Activated naive CD8-positive, alpha-beta T cell (primary cell): ENCODE data around the gene TPST2.

Source experiments
- H3K27ac Mint-ChIP-seq: one replicate; pipeline ENCODE4 v1.8.0; 2021; ENCODE audit warnings: mixed read lengths
- H3K27me3 Mint-ChIP-seq: one replicate; pipeline ENCODE4 v1.8.0; 2021; ENCODE audit warnings: mixed read lengths
- H3K36me3 Mint-ChIP-seq: one replicate; pipeline ENCODE4 v1.8.0; 2021; ENCODE audit warnings: mixed read lengths
- H3K4me1 Mint-ChIP-seq: one replicate; pipeline ENCODE4 v1.8.0; 2021; ENCODE audit warnings: low read depth, mixed read lengths
- H3K4me3 Mint-ChIP-seq: one replicate; pipeline ENCODE4 v1.8.0; 2021; ENCODE audit warnings: mild to moderate bottlenecking, mixed read lengths
- H3K9me3 Mint-ChIP-seq: one replicate; pipeline ENCODE4 v1.8.0; 2021; ENCODE audit warnings: low read depth, mixed read lengths

TPST2 gene

DNA sequence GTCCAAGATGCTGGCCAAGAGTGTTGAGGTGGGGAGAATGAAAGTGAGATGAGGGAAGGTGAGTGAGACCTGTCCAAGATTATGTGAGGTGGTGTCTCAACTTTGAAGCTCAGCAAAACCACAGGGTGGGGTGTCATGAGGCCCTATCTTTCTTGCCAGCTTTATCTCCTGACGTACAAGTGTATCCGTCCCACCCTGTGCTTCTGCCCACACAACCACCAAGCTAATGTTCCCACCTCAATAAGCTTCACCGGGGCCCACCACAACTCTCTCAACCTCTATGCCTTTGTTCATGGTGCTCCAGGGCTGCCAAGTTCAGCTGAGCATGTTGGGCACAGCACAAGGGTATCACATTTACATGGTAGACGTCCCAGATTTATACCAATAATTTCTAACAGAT is 7.1 kb upstream of the TPST2 start:
- Mint-ChIP-seq H3K36me3 (no peaks in the 10 kb centered on the region), H3K4me3 (peak overlapping the region; percentile 28), H3K27me3 (no peaks in the 10 kb centered on the region), H3K9me3 (no peaks in the 10 kb centered on the region), H3K4me1 (peaks cover 67% of the 10 kb centered on the region), H3K27ac (peak overlapping the region; percentile 70)

DNA sequence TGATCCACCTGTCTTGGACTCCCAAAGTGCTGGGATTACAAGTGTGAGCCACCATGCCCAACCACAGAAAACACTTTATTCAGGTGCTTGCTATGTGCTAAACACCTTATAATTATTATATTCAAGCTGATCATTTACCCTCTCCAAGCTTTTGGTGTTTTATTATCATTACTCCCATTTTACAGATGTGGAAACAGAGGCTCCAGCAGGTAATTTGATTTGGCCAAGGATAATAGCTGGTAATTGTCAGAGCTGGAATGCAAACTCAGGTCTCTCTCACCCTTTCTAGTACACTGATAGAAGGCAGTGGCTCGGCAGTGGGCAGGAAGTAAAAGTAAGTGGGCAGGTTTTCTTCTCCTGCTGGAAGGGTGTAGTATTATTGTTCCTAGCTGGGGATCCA is 3.8 kb upstream of the TPST2 start:
- H3K4me1 Mint-ChIP-seq = peaks cover 66% of the 10 kb centered on the region
- H3K9me3 Mint-ChIP-seq = no peaks in the 10 kb centered on the region
- H3K27me3 Mint-ChIP-seq = no peaks in the 10 kb centered on the region
- H3K4me3 Mint-ChIP-seq = peak overlapping the region; percentile 54
- no peaks in the 10 kb centered on the region for H3K36me3 Mint-ChIP-seq
- H3K27ac Mint-ChIP-seq = peak overlapping the region; percentile 78

DNA sequence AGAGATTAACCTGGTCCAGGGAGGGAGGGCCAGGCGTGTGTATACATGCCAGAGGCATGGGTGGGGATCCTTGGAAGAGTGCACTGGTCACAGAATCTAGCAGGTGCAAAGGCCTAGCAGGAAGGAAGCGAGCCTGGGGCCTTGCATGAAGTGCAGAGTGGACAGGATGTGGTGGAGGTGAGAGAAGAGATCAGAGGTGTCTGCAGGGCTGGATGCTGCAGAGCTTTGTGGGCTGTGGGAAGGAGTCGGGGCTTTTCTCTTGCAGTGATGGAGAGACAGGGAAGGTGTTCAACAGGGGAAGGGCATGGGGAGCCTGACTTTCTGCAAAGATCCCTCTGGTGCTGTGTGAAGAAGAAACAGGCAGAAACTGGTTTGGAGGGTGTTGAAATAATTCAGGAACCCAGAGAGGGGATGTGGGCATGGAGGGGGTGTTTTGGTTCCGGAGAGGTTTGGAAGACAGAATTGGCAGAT is 2.5 kb upstream of the TPST2 start:
- peak overlapping the region; percentile 24 for H3K27ac Mint-ChIP-seq
- H3K36me3 Mint-ChIP-seq = peaks cover 3% of the 10 kb centered on the region
- no peaks in the 10 kb centered on the region for H3K27me3 Mint-ChIP-seq
- H3K4me3 Mint-ChIP-seq = peak overlapping the region; percentile 11
- no peaks in the 10 kb centered on the region for H3K9me3 Mint-ChIP-seq
- peaks cover 65% of the 10 kb centered on the region for H3K4me1 Mint-ChIP-seq

DNA sequence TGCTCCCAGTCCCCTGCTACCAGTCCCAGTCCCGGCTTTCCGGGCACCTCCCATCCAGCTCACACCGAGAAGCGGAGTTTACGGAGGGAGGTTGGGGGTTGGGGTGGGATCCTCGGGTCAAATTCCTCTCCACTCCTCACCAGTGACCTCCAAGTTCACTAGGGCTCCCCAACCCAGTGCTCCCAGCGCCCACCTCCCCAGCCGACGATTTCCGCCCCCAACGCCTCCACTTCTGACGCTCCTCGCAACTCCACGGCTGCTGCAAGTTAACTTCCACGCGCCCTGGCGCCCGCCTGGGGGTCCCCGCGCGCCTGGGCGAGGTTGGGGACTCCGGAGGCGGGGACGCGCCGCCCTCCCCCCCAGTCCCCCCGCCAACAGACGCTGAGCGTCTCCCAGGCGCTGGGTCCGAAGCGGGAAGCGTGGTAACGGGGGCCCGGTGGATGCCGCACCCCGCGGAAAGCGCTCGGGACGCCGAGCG is 526 bp downstream of the TPST2 start:
- peak overlapping the region; percentile 91 for H3K4me3 Mint-ChIP-seq
- H3K4me1 Mint-ChIP-seq = peaks cover 73% of the 10 kb centered on the region
- no peaks in the 10 kb centered on the region for H3K9me3 Mint-ChIP-seq
- H3K27me3 Mint-ChIP-seq = no peaks in the 10 kb centered on the region
- H3K27ac Mint-ChIP-seq = peak overlapping the region; percentile 89
- H3K36me3 Mint-ChIP-seq = peaks cover 3% of the 10 kb centered on the region

DNA sequence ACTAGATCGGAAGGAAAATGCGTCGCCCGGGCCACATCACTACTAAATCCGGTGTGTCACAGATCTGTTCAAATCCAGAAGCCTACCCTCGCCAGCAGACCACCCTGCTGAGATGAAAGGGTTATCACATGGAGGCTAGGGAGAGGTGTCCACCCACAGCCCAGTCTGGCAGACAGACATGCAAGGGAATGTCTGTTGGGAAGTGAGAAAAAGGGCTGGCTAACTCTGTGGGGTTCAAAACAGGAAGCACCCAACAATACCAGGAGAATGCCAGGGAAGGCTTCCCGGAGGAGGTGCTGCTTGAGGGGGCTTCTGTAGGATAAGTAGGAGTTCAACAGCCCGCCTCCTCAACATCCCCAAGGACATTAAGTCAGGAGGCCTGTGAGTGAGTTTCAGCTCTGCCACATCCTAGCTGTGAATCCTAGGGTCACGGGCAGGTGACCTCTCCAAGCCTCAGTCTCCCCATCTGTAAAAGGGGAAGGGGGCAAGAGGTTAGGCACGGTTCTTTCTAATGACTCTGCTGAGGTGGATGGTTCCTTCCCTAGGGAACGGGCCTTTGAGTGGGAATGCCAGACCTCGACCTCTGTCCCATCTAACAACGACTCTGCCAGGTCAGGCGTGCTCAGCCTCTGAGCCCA is 1.1 kb downstream of the TPST2 start:
- no peaks in the 10 kb centered on the region for H3K27me3 Mint-ChIP-seq
- H3K4me1 Mint-ChIP-seq = peaks cover 73% of the 10 kb centered on the region
- H3K27ac Mint-ChIP-seq = peak overlapping the region; percentile 89
- no peaks in the 10 kb centered on the region for H3K9me3 Mint-ChIP-seq
- peaks cover 3% of the 10 kb centered on the region for H3K36me3 Mint-ChIP-seq
- H3K4me3 Mint-ChIP-seq = peak overlapping the region; percentile 91

DNA sequence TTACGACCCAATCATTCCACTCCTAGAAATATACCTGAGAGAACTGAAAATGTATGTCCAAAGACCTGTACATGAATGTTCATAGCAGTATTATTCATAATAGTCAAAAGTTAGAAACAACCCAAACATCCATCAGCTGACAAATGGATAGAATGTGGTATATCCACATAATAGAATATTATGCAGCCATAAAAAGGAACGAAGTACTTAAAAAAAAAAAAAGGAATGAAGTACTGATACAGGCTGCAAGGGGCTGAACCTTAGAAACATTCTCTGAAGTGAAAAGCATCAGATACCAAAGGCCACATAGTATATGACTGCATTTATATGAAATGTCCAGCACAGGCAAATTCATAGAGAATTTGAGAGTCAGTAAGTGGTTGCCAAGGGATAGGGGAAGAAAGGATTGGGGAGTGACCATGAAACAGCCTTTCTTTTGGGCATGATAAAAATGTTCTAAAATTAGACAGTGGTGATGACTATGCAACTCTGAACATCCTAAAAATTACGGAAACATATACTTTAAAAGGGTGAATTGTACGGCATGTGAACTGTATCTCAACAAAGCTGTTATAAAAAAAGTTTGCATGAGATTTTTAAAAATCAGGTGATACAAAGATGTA is 1.8 kb downstream of the TPST2 start:
- Mint-ChIP-seq H3K4me3 (peak overlapping the region; percentile 91), H3K4me1 (peaks cover 71% of the 10 kb centered on the region), H3K27ac (peak overlapping the region; percentile 89), H3K36me3 (peaks cover 3% of the 10 kb centered on the region), H3K9me3 (no peaks in the 10 kb centered on the region), H3K27me3 (no peaks in the 10 kb centered on the region)

DNA sequence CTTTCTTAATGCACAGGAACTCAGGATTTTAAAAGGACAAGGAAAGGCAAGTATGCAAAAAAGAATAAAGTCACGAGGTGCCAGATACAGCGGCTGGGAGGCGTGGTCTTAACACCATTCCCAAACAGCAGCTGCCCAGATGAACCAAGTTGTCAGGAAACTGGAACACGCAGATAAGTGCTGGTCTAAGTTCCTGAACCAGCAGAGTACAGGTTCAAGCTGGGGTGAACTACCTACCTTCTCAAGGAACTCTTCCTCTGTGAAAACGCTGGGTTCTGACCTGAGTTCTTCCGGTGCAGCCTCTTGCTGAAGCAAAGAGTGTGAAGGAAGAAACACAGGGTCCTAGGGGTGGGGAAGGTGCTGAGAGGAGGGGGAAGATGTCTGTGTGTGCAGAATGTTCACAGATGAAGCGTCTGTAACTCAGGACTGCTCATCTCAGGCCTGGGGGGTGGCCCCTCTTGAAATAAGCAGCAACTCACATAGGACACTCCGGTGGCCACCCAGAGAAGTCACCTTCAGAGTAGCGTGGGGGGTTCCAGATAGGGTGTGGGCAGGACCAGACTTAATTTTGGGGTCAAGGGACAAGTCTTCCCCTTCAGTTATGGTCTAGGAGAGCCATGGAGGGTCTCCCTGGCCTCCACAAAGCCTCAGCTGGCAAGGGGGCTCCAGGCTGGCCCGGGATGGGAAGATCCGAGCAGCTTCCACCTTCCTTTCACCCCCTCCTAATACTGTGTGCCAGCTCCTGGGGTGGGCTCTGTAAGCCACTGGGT is 3.2 kb downstream of the TPST2 start:
- H3K36me3 Mint-ChIP-seq = peaks cover 3% of the 10 kb centered on the region
- H3K9me3 Mint-ChIP-seq = no peaks in the 10 kb centered on the region
- no peaks in the 10 kb centered on the region for H3K27me3 Mint-ChIP-seq
- peaks cover 62% of the 10 kb centered on the region for H3K4me1 Mint-ChIP-seq
- H3K27ac Mint-ChIP-seq = peak overlapping the region; percentile 78
- H3K4me3 Mint-ChIP-seq = peak overlapping the region; percentile 77

DNA sequence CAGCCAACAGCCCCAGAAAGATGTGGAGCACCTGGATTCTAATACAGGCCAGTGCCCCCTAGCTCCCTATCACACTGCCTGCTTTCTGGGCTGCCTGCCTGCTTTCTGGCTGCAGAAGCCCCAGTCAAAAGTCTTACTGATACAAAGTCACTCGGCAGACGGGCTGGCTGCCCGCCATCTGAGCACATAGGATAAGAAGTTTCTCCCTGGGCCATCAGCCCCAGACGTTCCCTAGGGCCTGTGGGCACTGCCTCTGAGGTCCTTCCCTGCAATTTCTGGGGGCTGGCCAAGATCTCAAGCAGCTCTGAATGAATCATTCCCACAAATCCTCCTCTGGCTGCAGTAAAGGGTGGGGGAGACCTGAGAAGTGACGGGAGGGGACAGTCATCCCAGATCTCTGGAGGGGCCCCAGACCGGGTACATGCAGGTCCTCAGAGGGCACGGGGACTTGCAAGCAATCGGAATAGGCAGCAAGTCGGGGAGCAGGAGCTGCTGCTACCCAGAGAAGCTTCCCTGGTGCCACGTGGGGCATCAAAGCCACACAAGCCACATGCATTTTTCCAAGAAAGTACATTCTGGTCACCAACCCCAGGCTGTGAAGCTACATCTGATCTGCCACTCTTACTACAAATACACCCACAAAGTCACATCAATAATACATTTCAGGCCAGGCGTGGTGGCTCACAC is 4.7 kb downstream of the TPST2 start:
- H3K4me1 Mint-ChIP-seq = peaks cover 70% of the 10 kb centered on the region

DNA sequence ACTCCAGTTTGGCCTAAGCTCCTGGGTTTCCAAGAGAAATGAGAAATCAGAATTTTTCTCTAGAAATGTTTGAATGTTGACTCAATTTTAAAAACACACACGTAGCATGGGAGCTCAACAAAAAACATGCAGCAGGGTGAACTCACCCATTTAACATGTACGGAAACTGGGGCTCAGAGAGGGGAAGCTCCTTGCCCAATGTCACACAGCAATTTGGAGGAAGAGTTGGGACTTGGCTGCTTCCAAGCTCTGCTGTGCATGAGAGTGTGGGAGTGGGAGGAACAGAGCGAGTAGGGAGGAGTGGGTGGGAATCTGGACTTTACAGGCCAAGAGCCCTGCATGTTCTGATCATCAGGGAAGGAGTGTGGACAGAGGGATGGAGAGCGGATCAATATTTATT is 5.9 kb downstream of the TPST2 start:
- no peak overlapping the region for H3K4me3 Mint-ChIP-seq
- H3K36me3 Mint-ChIP-seq = peaks cover 3% of the 10 kb centered on the region
- H3K27ac Mint-ChIP-seq = no peak overlapping the region
- no peaks in the 10 kb centered on the region for H3K9me3 Mint-ChIP-seq
- no peaks in the 10 kb centered on the region for H3K27me3 Mint-ChIP-seq
- H3K4me1 Mint-ChIP-seq = peaks cover 81% of the 10 kb centered on the region

More for the DNA sequence above, 4.7 kb downstream of the TPST2 start:
- Mint-ChIP-seq H3K27me3 (no peaks in the 10 kb centered on the region), H3K4me3 (peak overlapping the region; percentile 49), H3K36me3 (peaks cover 3% of the 10 kb centered on the region), H3K27ac (peak overlapping the region; percentile 81), H3K9me3 (no peaks in the 10 kb centered on the region)

DNA sequence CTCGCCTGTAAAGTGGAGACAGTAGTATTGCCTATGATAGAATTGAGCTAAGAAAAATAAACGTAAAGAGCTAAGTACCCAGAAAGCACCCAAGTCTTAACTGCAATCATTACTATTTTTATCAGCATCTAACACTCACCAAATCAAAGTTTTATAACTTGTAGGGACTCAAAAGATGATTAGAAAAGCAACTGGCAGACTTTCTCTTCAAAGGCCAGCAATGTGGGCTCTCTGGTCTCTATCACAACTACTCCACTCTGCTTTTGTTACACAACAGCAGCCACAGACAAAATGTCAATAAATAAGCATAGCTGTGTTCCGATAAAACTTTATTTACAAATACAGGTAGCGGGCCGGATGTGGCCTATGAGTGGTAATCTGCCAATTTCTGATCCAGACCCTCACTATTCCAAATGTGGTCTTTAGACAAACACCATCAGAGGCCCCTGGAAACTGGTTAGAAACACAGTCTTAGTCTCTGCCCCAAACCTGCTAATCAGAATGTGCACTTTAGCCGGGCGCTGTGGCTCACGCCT is 8.2 kb downstream of the TPST2 start:
- H3K36me3 Mint-ChIP-seq = no peaks in the 10 kb centered on the region
- peak overlapping the region; percentile 95 for H3K27ac Mint-ChIP-seq
- H3K4me3 Mint-ChIP-seq = no peak overlapping the region
- H3K9me3 Mint-ChIP-seq = no peaks in the 10 kb centered on the region
- H3K27me3 Mint-ChIP-seq = no peaks in the 10 kb centered on the region
- peaks cover 75% of the 10 kb centered on the region for H3K4me1 Mint-ChIP-seq

DNA sequence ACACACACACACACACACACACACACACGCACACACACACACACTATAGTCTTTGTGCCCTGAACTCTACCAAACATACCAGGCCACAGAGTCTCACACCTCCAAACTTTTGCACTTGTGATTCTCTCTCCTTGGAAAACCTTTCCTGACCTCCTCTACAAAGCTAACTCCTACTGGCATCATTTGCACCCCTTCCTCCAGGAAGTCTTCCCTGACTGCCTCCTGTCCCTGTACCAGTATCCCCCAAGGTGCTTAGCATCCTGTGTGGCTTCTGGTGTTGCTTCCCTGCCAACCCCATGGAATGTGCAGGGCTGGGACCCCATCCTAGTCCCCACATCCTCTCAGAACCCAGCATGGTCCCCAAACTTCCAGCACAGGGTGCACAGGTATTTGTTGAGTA is 8.9 kb downstream of the TPST2 start:
- Mint-ChIP-seq H3K27ac (peak overlapping the region; percentile 95), H3K36me3 (no peaks in the 10 kb centered on the region), H3K4me1 (peaks cover 74% of the 10 kb centered on the region), H3K27me3 (no peaks in the 10 kb centered on the region), H3K9me3 (no peaks in the 10 kb centered on the region), H3K4me3 (peak overlapping the region; percentile 38)

DNA sequence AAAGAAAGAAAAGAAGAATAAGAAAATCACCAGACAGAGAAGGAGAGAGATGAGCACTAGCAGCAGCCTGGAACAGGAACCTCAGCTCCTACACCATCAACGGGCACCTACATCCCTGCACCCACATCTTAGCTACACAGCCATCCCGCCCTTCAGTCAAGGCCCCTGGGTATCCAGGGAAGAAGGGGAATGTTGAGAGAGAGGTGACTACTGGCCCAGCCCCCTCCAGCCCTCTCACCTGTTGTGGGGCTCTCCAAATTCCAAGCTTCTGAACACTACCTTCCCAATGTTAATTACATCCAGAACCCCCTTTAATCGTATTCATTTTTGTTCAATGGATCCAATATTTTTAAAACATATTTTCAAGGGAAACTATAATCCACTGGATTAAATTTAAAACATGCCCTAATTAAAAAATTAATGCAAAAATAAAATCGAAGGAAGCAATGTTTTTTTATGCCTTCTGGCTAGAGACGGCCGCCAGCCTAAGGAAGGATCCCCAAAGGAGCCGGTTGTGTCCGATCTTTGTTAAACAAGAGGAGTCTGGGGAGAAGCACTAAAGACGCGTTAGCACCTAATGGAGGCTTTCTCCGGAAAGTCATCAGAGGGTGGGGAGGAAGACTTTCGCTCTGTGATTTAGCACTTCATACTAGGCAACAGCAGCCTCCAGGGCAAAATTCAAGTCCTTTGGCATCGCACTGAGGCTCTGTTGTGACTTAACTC is 9.5 kb downstream of the TPST2 start:
- Mint-ChIP-seq H3K27ac (peak overlapping the region; percentile 95), H3K27me3 (no peaks in the 10 kb centered on the region), H3K36me3 (no peaks in the 10 kb centered on the region), H3K4me3 (peak overlapping the region; percentile 82), H3K9me3 (no peaks in the 10 kb centered on the region), H3K4me1 (peaks cover 72% of the 10 kb centered on the region)

DNA sequence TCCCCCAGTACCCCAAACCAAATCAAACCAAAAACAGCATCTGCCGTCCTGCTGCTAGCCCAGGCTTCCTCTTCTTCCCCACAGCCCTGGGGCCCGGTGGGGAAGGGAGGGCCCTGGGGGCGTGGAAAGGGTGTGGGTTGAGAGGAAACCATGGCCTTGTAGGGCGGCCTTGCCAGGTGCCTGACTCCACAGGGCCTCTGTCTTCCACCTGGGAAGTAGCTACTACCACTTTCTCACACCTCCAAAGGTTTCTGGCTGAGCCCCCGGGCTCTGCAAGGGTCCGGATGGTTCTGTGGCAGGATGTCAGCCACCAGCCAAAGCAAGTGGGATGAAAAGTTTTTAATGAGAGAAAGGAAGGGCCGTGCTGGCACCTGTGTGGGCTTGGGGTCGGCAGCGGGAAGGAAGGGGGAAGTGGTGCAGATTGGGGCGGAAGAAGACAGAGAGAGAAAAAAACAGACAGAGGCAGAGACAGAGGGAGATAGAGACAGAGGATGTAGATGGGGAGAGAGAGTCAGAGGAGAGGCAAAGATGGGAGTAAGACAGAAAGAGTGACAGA is 10.5 kb downstream of the TPST2 start:
- H3K27ac Mint-ChIP-seq = peak overlapping the region; percentile 95
- peaks cover 72% of the 10 kb centered on the region for H3K4me1 Mint-ChIP-seq
- no peaks in the 10 kb centered on the region for H3K9me3 Mint-ChIP-seq
- H3K27me3 Mint-ChIP-seq = no peaks in the 10 kb centered on the region
- H3K36me3 Mint-ChIP-seq = no peaks in the 10 kb centered on the region
- peak overlapping the region; percentile 82 for H3K4me3 Mint-ChIP-seq

DNA sequence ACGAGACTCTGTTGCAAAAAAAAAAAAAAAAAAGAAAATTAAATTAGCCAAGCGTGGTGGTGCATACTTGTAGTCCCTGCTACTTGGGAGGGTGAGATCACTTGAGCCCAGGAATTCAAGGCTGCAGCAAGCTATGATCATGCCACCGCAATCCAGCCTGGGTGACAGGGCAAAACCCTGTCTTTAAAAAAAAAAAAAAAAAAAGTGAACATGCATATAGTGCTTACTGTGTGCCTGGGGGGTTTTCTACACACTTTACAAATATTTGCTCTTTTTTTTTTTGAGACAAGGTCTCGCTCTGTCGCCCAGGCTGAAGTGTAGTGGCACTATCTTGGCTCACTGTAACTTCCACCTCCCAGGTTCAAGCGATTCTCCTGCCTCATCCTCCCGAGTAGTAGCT is 12.9 kb downstream of the TPST2 start:
- Mint-ChIP-seq H3K9me3 (no peaks in the 10 kb centered on the region), H3K4me3 (no peak overlapping the region), H3K4me1 (peaks cover 78% of the 10 kb centered on the region), H3K36me3 (no peaks in the 10 kb centered on the region), H3K27me3 (no peaks in the 10 kb centered on the region), H3K27ac (no peak overlapping the region)
